ENCODE measurements around the gene TDRD9.
"Not testable (repeated sequence)": the region's sequence is repeated elsewhere in the genome, so short reads cannot be mapped to it uniquely, and the experiment has no call there.

TDRD9 gene

GRCh38 chr14:103928011-103928890, at the start of gene TDRD9:
Gene TDRD9 (plus strand): TSS chr14:103928456. CDS start chr14:103928510, 54 bp downstream.
- DNase-seq = no peak

- no peak for DNase-seq
These were observed 49.1 kb upstream of the TDRD9 start for GRCh38 chr14:103879118-103879569.

- DNase-seq = no peak
These were observed 48.5 kb upstream of the TDRD9 start for GRCh38 chr14:103879570-103880347.

- peak; percentile 34 for DNase-seq
These were observed 47.6 kb upstream of the TDRD9 start for GRCh38 chr14:103880348-103881267.

- no peak for DNase-seq
These were observed 46.7 kb upstream of the TDRD9 start for GRCh38 chr14:103881268-103882201.

- no peak for DNase-seq
These were observed 45.6 kb upstream of the TDRD9 start for GRCh38 chr14:103882503-103883262.

- DNase-seq = no peak
These were observed 45.1 kb upstream of the TDRD9 start for GRCh38 chr14:103883263-103883523.

- DNase-seq = no peak
These were observed 43.4 kb upstream of the TDRD9 start for GRCh38 chr14:103884854-103885253.

- DNase-seq = no peak
These were observed 42.7 kb upstream of the TDRD9 start for GRCh38 chr14:103885509-103885932.

- DNase-seq = no peak
These were observed 41.7 kb upstream of the TDRD9 start for GRCh38 chr14:103886304-103887169.

GRCh38 chr14:103887170-103887501, 41.1 kb upstream of the TDRD9 start:
- no peak for DNase-seq

- DNase-seq = no peak
These were observed 40.6 kb upstream of the TDRD9 start for GRCh38 chr14:103887557-103888115.

- not testable (repeated sequence) for DNase-seq
These were observed 39.3 kb upstream of the TDRD9 start for GRCh38 chr14:103889002-103889312.

- no peak for DNase-seq
These were observed 38.8 kb upstream of the TDRD9 start for GRCh38 chr14:103889313-103890051.

- DNase-seq = no peak
These were observed 38.2 kb upstream of the TDRD9 start for GRCh38 chr14:103890052-103890371.

- DNase-seq = no peak
These were observed 37.2 kb upstream of the TDRD9 start for GRCh38 chr14:103890821-103891666.

GRCh38 chr14:103891667-103892215, 36.5 kb upstream of the TDRD9 start:
- DNase-seq = no peak

- DNase-seq = no peak
These were observed 36.0 kb upstream of the TDRD9 start for GRCh38 chr14:103892247-103892646.

Data from NCI-H1105 treated with DMSO at 0.1 percent for 48 hours (cell line).